HG03442 (cell line): ENCODE data around the gene LGALS3BP.

Source experiments
- ATAC-seq: cut with Tn5 transposase; IDR thresholded peaks from one replicate; pipeline ENCODE4 v1.9.1; 2021; ENCODE audit warnings: mild to moderate bottlenecking, moderate library complexity; ENCODE audit not compliant: unreplicated experiment

The LGALS3BP gene

DNA sequence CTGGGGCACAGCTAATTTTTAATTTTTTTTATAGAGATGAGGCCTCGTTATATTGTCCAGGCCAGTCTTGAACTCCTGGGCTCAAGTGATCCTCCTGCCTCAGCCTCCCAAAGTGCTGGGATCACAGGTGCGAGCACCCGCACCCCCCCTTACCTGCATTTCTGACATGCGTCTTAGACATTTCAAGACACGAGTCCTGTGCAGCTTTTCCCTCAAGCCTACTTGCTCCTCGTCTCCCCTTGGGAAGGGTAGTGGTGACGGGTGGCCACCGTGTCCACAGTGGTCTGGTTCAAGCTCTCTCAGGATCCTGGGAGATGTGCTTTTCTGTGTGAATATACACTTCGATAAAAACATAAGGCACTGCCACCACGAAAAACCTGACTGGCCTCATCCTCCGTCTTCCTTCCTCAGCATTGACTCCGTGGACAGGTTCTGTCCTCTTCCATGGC, 20.2 kb upstream of the LGALS3BP start:
- ATAC-seq, result no peak

DNA sequence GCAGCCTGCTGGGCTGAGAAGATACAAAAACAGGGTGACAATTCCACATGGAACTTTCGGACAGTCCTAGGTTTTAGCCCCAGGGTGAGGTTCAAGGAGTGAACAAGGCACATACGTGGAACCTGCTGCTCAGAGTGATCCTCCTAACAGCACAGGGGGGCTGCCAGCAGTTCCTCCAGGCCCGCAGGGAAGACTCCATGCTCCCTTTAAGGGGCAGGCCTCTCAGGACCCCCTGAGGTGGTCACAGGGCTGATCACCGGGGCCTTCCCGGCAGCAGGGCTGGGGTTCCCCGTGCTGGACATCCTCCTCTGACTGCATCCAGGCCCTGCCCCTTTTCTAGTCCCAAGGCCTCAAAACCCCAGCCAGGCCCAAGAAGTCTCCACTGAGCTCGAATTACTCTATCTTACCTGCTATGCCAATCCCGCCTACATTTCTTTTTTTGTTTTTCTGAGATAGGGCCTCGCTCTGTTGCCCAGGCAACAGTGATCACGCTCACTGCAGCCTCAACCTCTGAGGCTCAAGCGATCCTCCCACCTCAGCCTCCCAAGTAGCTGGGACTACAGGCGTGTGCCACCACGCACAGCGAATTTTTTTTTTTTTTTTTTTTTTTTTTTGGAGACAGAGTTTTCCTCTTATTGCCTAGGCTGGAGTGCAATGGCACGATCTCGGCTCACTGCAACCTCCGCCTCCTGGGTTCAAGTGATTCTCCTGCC, 19.5 kb upstream of the LGALS3BP start:
- ATAC-seq, result no peak

DNA sequence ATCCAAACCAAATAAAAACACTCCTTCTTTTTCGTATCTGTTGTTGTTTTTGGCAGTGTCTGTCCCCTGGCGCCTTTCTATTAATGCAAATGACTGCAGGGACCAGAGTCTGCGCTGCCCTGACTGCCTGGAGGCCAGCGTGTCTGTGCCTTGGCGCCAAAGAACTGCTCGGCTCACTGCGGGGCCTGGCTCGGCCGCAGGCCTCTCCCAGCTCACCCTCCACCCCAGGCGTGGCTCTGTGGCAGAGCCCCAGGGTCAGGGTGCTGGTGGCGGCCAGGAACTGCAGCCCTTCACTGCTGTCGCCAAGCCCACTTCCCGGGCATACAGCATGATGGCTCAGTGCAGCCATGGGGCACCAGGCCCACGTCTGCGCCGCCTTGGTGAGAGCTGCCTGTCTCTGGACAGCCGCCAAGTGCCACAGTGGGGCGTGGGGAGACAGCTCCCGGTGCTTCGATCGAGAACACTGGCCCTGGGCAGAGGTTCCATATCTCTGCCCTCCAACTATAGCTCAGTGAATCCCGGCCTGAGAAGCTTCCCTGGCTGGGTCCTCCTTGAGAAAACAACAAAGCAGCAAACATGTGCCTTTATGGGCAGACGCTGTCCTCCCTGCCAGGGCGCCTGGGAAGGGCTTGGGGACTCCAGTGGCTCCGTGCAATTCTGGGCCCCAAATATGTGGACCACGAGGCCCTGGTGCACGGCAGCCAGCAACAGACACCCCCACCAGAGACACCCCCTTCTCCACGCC, 18.8 kb upstream of the LGALS3BP start:
- no peak for ATAC-seq

DNA sequence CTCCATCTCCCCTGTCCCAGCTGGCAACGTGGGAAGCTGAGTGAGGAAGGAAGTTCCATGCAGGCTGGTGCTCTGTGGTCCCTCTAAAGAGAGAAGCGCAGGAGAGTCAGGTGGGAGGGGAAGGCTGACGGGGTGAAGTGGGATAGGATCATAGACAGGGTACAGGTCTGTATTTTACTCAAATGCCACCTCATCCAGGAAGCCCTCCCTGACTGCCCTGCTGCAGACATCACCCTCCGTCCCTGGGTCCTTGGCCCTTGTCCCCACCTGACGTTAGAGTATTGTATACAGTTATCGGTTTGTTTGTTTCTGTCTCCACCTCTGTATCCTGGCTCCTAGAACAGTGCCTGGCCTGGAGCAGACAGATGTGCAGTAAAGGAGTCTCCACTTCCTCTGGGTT, 18.2 kb upstream of the LGALS3BP start:
- no peak for ATAC-seq

DNA sequence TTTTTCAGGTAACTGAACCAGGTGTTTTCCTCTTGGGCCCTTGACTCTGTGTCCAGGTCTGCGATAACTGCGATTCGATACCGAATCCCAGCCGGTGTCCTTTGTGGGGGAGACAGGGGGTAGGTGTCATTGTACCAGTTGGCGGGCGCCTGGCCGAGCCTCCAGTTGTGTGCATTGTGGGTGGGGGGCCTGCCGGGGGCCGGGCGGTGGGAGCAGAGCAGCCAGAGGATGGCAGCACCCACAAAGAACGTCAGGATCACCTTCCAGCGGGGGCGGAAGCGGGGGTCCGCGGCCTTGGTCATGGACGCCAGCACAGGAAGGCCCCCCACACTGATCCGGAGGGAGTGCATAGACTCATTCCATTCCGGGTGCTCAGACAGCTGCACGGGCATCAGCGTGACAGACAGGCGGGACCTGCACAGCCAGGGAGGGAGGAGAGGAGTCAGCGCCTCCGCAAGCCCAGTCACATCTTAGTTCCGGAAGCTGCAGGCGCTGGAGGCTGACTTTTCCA, 17.6 kb upstream of the LGALS3BP start:
- no peak for ATAC-seq

DNA sequence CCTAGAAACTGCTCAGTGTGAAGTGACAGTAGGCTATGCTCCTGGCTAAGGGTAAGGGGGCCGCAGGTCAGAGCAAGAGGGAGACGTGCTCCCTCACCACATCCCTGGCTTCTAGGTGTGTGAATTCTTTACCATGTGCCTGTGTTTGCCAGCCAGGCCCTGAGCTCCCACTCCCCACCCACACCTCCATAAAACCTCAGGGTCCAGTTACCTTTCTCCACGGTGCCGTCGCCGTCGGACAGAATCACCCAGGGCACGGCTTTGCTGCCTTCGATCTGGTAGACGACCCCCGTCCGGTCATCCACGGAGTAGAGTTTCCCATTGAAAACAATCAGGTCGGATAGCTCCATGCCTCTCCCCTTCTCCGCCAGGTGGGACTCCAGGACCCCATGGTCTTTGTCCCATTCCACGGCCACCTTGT, 17.1 kb upstream of the LGALS3BP start:
- ATAC-seq, result no peak

DNA sequence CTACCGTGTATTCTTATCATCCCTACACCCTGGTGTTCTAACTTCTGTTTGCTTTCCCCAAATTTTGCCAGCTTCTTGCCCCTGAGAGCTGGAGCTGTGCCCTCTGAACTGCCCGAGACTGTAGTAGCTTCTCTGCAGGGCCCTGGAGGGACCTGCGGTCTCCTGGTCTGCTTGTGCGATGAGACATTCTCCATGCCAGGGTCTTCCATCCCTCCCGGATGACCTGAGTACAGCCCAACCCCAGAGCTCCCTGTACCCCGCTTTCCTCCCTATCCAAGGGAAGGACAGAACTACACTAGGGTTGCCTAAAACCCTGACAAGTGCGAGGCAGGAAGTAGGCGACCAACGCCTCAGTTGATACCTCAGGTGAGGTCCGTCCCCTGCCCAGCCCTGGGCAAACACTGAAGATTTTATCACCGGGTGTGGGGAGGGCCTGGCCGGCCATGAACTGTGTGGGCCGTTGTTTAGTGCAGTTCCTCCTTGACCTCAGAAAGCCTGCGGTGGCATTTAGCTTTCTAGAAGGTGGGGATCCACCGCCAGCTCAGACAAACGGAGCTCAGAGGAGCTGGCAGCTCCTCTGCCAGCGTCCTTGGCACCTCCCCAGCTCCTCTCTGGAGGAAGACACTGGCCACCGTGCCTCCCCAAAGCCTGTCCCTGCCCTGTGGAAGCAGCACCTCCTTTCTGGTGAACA, 16.2 kb upstream of the LGALS3BP start:
- no peak for ATAC-seq

DNA sequence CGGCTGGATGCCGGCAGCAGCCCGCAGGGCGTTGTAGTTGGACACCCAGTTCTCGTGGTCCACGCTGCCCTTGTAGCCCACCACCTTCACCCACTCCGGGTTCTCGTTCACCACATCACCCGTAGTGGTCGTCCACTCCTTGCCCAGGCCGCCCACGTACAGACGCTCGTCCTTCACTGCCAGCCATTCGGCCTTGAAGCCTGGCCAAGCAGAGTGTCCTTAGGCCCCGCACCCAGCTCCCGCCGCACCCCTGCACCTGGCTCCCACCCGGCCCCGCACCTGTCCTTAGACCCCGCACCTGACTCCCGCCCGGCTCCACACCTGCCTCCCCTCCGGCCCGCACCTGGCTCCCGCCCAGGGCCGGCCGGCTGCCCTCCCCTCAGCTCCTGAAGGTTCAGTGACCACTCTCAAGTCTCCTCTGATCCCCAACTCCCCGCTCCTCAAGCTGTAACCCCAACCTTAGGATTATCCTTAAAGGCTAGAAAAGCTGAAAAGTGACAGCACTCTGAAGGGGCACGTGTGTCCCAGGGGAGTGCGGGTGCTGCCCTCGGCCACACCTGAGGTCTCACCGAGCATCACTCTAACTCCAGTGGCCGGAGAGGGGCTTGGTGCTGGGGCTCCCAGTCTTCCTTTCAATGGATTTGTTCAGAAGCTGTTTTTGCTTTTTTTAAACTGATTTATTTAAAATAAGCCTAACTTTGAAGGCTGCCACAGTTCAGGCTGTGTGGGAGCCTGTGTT, 15.5 kb upstream of the LGALS3BP start:
- no peak for ATAC-seq

DNA sequence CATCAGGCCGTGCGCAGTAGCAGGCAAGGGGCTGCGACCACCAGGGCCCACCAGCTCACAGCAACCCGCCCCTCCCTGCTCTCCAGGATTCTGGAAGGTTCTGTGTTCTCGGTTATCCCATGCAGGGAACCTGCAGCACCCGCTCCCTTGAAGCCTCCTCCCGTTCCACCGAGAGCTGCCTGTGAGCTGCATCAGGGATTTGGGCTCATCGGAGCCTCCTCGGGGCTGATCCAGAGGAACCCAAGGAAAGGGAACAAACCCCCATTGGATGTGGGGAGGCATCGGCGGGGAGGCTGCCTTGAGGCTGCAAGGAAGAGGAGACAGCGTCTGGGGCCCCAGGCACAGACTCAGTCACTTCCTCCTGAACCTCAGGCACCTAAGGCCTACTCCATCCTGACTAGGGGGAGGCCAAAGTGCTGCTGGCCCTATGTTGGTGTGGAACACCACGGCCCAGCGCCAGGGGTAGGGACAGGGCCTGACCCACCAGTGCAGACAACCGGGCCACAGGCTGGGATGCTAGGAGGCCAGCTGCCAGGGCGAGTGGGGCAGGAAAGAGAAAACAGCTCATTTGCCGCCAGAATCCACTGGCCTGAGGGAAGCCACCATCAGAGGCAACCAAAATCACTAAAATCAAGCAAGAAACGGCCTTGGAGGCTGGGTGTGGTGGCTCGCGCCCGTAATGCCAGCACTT, 14.4 kb upstream of the LGALS3BP start:
- no peak for ATAC-seq

DNA sequence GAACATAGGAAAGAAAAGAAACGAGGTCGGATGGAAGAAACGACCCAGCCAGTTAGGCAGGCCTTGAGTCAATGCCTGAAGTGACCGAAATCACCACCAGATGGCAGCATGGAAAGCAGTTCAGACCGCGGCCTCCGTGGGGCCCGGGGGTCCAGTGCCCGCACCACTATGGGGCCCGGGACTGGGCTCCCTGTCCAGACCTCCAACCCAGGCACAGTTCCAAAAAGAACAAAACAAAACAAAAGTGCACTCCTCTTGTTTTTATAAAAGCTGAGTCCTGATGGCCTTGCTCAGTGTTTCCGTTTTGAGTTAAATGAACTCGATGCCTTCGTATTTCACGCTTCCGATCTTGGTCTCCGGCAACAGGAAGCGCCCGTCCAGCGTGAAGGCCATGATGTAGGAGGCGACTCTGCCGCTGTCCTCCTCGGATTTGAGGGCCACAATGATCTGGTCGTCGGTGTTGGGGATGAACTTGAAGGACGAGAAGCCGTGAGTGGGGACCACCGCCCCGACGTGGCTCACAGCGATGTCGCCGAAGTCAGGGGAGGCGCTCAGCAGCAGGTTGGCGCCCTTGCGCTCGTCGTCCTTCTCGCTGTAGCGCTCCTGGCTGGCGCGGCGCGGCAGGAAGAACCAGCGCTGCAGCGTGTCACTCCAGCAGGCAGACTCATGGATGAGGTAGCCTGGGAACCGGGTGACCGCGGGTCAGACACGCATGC, 13.7 kb upstream of the LGALS3BP start:
- no peak for ATAC-seq

DNA sequence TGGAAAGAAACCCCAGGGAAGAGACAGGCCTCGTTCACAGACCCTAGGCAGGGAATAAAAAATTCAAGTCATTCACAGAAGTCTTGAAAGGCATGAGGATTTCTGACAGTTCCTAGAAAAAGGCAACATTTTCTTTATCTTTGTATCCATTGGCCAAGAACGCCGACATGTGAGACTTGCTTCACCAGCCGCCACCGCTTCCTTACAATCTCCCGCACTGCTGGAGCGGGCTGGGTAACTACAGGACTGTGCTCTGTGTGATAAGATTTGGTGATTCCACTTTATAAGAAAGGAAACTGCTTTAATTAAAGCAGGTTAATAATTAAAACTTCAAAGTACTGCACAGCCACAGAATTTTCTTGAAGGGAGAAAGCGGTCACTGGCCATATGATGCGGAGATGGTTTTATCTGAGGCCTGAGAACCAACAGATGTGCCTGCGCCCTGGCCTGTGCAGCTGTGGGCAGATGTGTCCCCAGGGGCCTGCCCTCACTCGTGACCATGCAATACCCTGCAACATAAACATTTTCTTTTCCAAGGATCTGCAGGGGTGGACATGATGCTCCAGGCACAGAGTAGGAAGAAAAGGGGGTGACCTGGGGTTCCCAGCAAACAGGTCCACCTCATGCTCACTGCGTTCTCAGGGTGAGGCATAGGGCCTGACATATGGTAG, 13.0 kb upstream of the LGALS3BP start:
- ATAC-seq, result no peak

DNA sequence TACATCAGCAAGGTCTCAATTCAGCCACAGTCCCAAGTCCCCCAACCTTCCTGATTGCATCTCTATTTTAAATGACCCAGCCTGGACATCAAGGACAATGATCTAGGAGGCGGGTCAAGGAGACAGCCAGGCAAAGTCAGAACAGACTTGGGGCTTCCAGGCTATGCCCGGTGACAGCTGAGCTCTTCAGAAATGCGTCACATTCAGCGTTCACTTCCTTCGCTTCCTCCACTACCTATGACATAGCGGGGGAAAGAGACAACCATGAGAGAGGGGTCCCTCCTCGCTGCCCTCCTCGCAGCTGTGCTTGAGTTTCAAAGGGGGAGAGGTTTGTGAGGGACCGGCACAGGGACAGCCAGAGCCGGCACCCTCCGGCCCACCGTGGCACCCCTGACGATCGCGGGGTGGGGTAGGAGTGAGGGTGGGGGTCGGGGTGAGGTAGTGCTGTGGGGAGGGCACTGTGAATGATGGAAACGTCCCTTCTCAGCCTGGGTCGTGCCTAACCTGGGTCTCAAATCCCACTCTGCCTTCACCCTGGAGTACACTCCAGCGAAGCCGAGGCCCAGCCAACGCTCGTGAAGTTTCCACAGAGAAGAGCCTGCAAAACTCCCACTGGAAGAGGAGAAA, 12.3 kb upstream of the LGALS3BP start:
- no peak for ATAC-seq

DNA sequence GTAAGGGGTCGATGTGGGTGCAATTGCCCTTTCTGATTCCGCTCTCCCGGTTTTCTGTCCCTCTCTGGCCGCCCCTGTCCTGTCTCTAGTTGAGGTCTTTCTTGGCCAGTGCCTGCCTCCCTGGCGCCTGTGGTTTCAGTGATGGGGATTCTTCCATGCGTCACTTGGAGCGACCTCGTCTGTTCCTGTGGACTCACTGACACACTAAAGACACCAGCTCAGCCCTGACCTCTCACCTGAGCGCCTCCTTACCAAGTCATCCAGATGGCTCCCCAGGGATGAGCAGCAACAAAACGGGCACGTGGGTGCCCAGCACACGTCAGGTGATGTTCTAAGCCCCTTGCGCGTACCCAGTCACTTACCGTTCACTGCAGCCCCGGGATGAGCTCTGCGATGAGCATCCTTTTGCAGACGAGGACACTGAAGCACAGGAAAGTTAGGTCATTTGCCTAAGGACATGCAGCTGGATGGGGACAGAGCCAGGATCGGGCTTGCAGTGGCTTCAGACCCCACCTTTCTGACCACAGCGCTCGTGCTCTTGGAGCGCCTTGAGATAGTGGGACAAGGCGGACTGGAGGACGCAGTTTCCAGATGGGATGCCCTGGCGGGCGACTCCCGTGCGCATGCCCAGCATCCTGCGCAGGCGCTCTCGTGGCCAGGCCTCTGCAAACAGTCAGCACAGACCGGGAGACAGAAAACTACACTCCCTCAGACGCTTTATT, 11.5 kb upstream of the LGALS3BP start:
- ATAC-seq, result no peak

DNA sequence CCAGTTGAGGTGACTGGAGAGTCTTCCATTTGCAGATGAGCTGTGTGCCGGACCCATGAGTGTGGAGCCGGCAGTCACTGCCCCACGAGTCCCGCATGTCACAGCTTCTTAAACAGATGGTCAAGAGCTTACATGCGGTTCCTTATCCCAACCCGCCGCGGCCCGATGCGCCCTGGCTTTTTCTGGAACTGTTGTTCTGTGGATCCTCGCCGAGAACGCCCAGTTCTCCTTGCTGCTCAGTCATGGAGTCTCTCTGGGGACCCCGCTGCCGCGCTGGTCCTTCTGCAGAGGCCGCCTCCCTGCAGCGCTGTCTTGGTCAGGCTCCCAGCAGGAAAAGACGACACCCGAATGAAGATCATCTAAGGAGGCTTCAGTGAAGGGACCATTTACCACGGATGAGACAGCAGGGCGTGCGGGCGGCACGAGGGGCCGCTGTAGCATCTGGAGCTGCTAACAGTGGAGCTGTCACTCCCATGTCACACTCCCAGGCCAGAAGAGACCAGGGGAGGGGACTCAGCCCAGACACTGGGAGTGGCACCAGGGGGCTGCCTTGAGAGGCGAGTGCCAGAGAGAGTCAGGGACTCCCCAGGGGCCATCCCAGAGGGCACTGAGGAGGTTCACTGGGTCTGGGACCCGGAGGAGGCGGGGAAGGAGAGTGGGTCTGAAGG, 10.8 kb upstream of the LGALS3BP start:
- no peak for ATAC-seq

DNA sequence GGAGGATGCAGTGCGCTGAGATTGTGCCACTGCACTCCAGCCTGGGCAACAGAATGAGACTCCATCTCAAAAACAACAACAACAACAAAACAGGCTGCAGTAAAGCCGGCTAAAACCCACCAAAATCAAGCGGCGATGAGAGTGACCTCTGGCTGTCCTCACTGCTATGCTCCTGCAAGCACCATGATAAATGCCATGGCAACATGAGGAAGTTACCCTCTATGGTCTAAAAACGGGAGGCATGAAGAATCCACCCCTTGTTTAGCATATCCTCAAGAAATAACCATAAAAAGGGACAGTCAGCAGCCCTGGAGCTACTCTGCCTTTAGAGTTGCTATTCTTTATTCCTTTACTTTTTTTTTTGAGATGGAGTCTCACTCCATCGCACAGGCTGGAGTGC, 8.4 kb upstream of the LGALS3BP start:
- ATAC-seq, result no peak

DNA sequence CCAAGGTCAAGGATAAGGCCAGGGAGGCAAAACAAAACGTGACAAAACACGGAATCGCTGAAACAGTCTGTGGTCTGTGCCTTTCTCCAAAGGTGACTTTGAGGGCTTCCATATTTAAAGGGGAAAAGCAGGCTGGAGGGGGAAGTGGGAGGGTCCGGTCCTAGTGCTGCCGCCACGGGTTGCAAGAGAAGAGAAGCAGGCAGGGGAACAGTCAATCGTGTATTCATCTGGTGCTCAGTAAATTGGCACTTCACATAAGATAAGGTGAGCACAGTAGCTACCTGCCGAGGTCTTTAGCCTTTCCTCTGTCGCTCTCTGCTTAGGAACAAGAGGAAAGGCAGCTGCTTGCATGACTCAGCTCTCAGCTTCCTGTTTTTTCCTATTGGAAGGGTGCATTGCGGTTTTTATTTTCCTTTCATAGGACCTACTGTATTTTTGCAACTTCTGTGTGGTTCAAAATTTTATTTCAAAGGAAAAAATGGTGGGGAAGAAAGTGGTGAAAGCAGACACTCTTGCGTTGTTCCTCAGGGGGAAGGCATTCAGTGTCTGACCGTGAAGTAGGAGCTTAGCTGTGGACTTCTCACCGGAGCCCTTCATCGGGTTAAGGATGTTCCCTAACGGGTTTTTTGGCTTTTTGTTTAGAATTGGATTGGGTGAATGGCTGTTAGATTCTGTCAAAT, 7.1 kb upstream of the LGALS3BP start:
- ATAC-seq, result no peak

DNA sequence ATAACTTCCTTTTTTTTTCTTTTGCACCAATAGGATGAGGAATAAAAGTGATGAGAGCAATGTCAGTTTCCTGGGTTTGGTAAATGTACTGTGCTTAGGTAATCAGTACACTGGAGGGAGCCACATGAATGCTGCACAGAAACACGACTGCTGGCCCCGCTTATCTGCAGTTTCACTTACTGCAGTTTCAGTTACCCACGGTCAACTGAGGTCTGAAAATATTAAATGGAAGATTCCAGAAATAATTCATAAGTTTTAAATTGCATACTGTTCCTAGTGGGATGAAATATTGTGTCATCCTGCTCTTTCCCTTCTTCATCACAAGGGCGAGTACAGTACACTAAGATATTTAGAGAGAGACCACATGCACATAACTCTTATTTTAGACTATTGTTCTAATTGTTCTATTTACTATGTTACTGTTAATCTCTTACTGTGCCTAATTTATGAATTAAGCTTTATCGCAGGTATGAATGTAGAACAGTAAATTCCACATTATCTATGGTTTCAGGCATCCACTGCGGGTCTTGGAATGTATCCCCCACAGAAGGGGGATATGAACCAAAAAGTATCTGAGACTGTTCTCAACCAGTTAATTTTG, 6.4 kb upstream of the LGALS3BP start:
- no peak for ATAC-seq
